HG03280 (cell line): ENCODE results near the gene RPUSD1.
A peak's percentile ranks its signal among the peaks of the same experiment; 100 is the strongest.

Experiments used
- ATAC-seq: cut with Tn5 transposase; IDR thresholded peaks from one replicate; pipeline ENCODE4 v1.9.1; 2021; ENCODE audit warnings: mild to moderate bottlenecking, moderate library complexity; ENCODE audit not compliant: unreplicated experiment

The RPUSD1 gene

DNA sequence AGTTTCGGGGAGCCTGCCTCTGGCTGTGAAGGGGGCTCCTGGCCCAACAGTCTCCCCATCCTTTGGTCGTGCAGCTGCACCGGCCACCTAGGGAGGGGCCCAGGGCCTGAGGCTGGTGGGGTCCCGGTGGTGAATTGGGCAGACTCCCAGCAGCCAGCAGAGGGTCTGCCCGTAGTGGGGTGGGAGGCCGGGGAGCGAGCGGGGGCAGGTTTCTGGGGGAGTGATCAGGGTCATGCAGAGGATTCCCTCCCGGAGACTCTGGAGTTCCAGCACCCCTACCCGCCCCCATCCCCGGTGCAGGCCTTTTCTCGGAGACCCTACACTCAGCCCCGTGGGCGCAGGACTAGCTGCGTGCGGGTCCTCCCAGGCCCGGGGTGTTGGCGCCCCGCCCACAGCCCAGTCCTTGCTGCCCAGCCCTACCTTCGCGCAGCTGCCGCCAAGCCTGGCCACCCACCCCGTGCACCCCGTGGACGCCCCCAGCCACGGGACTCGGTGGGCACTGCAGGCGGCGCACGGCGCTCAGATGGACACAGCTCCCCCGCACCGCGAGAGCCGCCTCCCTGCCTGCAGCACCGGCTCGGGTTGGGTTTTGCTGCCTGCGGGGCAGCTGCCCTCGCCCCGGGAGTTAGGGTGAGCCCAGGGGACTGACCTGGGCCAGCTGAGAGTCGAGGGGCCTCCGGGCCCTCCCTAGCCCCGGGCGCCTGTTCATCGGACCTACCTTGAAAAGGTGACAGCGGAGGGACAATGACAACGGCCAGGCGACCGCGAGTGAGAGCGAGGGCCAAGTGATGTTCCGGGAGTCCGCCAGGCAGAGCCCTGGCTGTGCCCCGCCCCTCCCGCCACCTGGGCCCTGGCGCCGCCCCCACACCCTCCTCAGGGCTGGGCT is 12.0 kb upstream of the RPUSD1 start, which contains the start of gene GNG13:
TSS of gene GNG13 (minus strand) at position 787 of the 886 bp plus-strand sequence. CDS start 1,657 bp downstream, outside the sequence.
- ATAC-seq = no peak

DNA sequence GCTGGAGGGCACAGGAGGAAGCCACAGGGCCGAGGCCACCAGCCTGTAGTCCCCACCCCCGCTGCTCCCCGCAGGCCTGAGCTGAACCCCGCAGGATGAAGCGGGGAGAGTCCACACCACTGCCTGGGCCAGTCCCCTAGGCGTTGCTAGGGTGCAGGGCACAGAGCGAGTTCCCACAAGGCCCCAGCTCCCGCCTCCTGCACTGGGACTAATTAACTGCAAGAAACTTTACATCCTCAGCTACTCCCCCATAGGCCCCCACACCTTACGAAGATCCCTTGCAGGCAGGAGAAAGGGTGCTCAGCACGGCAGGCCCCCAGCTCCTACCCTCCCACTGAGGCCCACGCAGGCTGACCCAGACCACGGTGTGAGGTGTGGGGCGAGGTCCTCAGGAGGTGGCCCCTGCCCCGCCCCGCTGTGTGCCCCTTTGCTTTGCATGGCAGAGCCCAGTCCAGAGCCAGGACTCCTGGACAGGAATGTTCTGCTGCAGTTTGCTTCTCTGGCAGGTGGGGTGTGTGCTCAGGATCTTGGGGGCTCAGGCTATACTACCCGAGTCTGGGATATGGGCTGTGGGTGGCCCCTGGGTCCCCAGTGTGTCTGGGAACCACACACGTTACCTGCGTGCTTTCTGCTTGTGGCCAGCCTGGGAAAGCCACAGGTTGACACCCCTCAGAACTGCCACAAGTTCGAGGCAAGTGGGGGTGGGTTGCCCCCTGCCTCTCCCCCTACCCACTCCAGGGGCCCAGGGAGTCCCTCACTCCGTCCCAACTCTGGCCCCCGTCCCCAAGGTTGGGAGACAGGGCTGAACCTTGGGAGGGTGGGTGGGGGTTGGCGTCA is 11.1 kb upstream of the RPUSD1 start:
- no peak for ATAC-seq

DNA sequence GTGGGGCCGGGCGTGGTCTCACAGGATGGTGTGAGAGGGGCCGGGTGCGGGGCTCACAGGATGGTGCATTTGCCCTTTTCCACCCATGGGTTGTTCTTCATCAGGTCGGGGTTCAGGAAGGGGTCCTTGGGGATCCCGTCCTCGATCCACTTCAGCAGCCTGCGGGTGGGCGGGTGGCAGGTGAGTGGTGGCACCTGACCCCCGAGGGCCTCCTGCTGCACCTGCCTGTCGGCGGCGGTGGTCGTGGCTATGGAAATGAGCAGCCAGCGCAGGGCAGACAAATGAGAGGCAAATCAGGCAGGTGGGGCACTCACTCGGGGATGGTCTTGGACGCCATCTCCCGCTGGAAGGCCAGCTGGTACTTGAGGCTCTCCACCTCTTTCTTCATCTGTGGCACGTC is 10.5 kb upstream of the RPUSD1 start:
- no peak for ATAC-seq

DNA sequence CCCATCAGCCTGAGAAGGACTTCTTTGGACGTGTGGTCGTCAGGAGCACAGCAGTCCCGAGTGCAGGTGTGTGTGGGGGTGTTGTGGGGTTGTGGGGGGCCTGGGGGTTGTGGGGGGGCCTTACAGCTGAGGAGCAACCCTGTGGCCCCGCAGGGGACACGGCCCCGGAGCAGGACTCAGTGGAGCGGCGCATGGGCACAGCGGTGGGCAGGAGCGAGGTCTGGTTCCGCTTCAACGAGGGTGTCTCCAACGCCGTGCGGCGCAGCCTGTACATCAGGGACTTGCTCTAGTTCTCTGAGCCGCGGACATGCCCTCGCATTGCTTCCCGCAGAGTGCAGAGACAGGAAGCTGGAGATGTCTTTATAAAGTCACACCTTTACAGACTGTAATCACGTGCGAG is 9.5 kb upstream of the RPUSD1 start:
- no peak for ATAC-seq

DNA sequence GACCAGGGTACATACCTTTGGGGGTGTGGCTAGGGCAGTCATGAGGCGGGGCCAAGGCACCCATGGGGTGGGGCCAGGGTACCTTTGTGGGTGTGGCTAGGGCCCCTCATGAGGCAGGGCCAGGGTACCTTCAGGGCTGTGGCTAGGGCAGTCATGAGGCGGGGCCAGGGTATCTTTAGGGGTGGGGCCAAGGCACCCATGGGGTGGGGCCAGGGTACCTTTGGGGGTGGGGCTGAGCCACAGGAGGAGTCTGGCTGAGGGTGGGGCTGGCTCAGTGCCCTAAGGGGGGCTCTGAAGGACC is 8.9 kb upstream of the RPUSD1 start:
- no peak for ATAC-seq

DNA sequence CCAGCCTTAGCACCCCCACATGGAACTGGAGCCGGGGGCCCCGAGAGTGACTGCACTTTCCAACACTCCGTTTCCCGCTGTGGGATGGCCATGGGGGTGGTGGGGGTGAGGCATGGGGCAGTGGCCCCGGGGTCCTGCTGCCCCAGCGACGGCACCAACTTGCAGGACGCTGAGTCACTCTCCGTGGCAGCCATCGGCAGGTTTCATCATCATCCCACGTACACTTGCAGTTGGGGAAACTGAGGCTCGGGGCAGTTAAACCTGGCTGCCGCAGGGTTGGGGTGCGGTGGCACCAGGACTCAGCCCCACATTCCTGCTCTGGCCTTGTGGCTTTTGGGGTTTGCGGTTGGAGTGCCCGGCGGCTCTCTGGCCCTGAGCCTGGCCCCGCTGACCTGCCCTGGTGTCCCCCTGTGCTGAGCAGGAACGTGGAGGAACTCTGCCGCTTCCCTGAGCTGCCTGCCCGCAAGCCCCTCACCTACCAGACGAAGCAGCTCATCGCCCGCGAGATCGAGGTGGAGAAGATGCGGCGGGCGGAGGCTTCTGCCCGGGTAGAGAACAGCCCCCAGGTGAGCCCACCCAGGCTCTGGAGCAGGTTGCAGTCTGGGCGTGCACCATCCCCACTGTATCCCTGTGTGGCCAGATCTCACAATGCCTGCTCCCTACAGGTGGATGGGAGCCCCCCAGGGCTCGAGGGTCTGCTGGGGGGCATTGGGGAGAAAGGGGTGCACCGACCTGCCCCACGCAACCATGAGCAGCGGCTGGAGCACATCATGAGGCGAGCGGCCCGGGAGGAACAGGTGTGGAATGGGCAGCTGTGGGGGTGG is 8.3 kb upstream of the RPUSD1 start:
- ATAC-seq = no peak

DNA sequence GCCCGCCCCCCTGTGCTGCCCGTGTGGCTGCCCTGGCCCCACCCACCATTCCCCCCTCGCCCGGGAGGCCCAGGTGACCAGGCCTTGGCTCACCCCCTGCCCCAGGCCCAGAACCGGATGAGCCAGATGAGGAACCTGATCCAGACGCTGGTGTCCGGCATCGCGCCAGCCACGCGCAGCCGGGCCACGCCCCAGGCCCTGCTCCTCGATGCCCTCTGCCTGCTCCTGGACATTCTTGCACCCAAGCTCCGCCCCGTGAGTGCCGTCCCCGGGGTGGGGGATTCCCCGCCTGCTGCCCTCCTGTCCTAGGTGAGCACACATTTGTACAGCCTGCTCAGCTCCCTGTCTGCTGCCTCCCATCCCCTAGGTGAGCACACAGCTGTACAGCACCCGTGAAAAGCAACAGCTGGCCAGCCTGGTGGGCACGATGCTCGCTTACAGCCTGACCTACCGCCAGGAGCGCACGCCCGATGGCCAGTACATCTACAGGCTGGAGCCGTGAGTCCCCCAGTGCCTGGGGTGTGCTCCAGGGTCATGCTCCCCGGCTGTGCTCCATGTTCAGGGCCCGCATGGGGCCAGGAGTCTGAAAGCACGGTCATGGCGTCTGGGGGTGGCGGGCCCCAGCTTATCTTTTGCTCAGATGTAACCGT is 7.5 kb upstream of the RPUSD1 start:
- ATAC-seq = no peak

DNA sequence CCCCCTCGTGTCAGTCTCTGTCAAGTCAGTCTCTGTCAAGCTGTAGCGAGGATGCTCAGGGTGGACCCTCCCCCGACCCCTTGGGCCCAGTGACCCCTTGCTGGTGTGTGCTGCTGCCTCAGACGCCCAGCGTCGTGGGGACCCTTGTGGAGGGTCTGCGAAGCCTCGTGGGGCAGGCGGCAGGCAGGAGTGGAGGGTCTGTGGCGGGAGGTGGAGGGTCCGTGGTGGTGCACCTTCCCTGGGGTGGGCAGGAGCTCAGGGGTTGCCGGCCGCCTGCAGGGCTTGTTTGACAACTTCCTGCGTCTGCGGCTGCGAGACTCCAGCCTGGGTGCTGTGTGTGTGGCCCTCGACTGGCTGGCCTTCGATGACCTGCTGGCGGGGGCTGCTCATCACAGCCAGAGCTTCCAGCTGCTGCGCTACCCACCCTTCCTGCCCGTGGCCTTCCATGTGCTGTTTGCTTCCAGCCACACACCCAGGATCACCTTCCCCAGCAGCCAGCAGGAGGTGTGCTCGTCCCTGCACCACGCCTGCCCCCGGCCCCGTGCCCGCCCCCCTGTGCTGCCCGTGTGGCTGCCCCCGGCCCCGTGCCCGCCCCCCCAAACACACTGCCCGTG is 6.8 kb upstream of the RPUSD1 start:
- no peak for ATAC-seq

DNA sequence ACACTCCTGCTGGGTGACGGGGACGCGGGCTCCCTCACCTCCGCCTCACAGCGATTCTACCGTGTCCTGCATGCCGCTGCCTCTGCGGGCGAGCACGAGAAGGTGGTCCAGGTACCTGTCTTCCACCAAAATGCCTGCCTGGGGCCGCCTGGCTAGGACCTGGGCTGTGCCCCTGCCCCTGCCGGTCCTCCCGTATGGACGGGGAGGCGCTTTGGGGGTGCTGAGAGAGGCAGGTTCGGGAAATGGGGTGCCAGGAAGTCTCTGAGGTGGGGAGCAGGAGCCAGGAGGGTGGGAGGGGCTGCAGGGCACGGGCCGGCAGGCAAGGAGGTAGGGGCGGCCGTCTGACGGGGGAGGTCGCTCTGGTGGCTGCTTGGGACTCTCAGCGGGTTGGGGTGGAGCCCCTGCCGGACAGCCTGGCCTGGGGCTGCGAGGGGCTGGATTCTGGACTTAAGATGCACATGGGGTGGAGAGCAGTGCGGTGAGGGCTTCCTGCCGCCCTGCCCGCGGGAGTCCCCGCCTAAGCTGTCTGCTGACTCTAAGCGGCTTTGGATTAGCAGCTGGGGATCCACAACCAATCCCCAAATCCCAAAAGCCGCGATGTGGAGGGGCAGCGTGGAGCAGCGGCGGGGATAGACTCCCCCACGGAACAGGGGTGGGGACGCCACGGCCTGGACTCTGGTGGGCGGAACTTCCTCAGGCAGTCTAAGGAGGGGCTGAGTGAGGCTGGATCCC is 6.1 kb upstream of the RPUSD1 start:
- no peak for ATAC-seq

DNA sequence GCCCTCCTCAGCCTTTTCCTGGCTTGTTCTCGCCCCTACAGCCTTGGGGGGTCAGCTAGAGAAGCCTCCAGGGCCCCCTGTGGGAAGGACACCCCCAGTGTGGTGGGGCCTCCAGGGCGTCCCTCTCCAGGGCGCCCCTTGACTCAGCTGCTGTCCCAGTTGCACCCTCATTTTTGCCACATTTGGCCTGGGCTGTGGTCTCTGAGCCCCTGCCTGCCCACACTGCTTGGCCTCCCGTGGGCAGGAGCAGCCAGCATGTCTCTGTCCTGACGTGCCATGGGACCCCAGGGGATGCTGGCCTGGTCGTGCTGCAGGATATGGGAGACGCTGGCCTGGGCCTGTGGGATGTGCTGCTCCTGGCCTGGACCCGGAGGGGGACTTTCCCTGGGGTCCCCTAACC is 5.2 kb upstream of the RPUSD1 start:
- ATAC-seq = no peak

DNA sequence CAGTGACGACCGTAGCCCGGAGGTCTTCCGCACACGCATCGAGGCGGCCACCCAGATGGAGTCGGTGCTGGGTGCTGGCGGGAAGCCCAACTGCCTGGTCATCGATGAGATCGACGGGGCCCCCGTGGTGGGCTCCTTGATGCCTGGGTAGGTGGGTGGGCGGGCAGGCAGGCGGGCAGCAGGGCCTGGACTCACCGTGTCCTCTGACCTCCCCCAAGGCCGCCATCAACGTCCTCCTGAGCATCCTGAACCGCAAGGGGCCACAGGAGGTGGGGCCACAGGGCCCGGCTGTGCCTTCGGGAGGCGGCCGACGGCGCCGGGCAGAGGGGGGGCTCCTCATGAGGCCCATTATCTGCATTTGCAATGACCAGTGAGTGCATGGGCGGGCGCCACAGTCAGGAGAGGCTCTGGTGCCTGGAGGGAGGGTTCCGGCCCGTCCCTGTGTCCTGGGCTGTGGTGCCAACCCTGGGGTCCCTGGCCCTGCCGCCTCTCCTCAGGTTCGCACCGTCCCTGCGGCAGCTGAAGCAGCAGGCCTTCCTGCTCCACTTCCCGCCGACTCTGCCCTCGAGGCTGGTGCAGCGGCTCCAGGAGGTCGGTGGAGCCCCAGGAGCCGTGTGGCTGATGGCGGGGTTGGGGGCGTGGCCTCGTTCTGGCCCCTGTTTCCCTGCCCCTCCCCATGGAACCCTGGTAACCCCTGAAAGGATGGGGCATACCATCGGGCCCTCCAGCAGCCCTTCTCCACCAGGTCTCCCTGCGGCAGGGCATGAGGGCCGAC is 4.2 kb upstream of the RPUSD1 start:
- ATAC-seq = no peak

DNA sequence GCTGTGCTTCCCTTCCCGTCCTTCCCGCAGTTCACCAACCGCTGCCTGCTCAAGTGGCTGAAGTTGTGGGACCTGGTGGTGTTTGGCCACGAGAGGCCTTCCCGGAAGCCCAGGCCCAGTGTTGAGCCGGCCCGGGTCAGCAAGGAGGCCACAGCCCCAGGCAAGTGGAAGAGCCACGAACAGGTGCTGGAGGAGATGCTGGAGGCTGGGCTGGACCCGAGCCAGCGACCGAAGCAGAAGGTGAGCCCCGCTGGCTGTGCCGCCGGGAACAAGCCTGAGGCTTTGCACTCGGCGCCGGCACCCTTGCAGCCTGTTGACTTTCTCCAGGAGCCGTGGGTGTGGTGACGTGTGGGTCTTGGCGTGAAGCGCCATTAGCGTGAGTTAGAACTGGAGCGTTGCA is 3.0 kb upstream of the RPUSD1 start:
- no peak for ATAC-seq

DNA sequence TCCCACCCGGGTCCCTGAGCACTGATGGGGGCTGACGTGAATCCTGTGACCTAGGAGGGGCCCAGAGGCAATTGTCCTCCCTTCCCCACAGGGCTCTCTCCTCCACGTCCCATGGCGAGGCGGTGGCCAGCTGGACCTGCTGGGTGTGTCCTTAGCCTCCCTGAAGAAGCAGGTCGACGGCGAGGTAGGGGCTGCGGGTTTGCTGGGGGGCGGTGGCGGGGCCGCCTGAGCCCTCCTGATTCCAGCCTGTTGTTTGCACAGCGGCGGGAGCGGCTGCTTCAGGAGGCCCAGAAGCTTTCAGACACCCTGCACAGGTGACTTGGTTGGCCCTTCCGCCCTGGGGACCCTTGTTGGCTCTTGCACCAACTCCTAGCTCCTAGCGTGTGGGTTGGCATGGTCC is 1.9 kb upstream of the RPUSD1 start:
- no peak for ATAC-seq

DNA sequence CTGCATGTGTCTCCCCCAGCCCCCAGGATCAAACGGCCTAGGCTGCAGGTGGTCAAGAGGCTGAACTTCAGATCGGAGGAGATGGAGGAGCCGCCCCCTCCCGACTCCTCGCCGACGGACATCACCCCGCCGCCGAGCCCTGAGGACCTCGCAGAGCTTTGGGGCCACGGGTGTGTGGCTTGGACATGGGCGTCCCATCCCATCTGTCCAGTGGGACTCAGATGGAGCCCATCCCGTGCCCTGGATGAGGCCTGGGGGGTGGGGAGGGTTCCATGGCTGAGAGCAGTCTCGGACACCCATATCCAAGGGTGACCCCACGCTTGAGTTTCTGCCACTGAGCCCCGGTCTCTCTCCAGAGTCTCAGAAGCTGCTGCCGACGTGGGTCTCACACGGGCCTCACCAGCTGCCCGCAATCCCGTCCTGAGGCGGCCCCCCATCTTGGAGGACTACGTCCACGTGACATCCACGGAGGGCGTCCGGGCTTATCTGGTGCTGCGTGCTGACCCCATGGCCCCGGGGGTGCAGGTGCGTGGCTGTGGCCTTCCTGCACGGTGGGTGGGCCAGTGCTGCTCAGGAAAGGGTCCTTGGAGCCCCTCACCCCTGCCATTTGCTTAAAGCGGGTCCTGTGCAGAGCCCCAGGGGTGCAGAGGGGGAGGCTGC is 1.1 kb upstream of the RPUSD1 start:
- no peak for ATAC-seq

DNA sequence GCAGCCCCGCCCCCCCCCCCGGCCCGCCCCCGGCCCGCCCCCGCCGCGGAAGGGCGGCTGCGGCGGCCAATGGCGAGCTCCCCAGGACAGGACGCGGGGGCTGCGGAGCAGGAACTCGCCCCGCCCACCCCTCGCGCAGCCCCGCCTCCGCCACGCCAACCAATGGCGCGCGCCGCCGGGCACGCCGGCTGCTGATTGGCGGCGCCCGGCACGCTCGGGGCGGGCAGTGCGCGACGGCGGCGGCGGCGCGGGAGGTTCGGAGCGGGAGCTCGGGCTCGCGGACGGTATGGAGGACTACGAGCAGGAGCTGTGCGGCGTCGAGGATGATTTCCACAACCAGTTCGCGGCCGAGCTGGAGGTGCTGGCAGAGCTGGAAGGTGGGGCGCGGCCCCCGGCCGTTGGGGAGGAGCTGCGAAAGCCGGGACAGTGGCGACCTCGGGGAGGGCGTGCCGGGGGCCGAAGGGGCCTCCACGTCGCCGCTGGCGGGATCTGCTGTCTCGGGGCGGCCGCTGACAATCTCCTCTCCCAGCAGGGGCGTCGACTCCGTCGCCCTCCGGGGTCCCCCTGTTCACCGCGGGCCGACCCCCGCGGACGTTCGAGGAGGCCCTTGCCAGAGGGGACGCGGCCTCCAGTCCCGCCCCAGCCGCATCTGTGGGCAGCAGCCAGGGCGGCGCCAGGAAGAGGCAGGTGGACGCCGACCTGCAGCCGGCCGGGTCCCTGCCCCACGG is 382 bp upstream of the RPUSD1 start, which contains the start of gene CHTF18:
TSS of gene CHTF18 (plus strand) at position 222 of the 728 bp plus-strand sequence. CDS start at position 287, 65 bp downstream.
- ATAC-seq = peak; percentile 81

DNA sequence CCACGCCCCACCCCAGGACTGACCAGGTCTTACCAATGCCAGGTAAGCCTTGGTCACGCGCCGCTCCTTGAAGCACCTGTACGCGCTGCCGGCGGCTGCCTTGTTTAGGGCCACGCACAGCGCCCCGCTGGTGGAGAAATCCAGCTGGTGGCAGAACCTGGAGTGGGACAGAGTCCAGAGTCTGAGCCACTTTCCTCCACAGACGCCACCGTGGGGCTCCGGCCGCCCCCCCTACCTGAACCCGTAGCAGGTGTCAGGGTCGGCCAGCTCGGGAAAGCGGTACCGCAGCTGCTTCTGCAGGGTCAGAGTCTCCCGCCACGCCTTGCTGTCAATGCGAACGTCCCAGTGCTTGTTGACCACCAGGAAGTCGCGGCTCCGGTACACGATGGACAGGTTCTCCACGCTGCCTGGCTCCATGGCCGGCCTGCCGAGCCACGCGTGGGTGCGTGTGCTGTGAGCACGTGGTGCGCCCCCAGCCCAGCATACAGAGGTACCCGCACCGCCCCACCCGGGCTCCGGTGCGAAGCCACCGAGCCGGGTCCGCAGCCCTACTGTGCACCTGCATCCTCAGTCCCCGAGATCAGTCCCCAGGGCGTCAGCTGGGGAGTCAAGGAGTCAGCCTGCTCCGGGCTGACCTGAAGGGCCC is 737 bp downstream of the RPUSD1 start:
- no peak for ATAC-seq
